WERI-Rb-1 (cell line): ENCODE measurements around the gene CCL25.

Source experiments
- DNase-seq: peaks from one replicate; pipeline ENCODE4 v3.0.0-alpha.2; 2020
- H3K27ac ChIP-seq: fragments of 250-450 bp; sonication (Bioruptor Pico); 2 replicates; pipeline ENCODE4 v1.5.1; 2020; ENCODE audit warnings: mild to moderate bottlenecking, moderate library complexity
- H3K27me3 ChIP-seq: fragments of 250-450 bp; sonication (Bioruptor Pico); 2 replicates; pipeline ENCODE4 v1.5.1; 2021; ENCODE audit warnings: mild to moderate bottlenecking, low read depth, moderate library complexity; ENCODE audit not compliant: insufficient read depth, severe bottlenecking
- H3K36me3 ChIP-seq: fragments of 250-450 bp; sonication (Bioruptor Pico); 2 replicates; pipeline ENCODE4 v1.5.1; 2020; ENCODE audit warnings: mild to moderate bottlenecking, moderate library complexity
- H3K4me3 ChIP-seq: 2 replicates; pipeline ENCODE4 v1.5.1; 2011; ENCODE audit warnings: low read depth, mild to moderate bottlenecking, control low read depth, low read length
- H3K9me3 ChIP-seq: fragments of 250-450 bp; sonication (Bioruptor Pico); 2 replicates; pipeline ENCODE4 v1.5.1; 2021; ENCODE audit warnings: mild to moderate bottlenecking, moderate library complexity; ENCODE audit not compliant: severe bottlenecking
- TF ChIP-seq, protein P1 (sequence below): IDR thresholded peaks from 2 replicates; pipeline ENCODE4 v1.5.1; 2011; ENCODE audit warnings: low read depth, mild to moderate bottlenecking, control low read depth, inconsistent platforms, low read length

The CCL25 gene

DNA sequence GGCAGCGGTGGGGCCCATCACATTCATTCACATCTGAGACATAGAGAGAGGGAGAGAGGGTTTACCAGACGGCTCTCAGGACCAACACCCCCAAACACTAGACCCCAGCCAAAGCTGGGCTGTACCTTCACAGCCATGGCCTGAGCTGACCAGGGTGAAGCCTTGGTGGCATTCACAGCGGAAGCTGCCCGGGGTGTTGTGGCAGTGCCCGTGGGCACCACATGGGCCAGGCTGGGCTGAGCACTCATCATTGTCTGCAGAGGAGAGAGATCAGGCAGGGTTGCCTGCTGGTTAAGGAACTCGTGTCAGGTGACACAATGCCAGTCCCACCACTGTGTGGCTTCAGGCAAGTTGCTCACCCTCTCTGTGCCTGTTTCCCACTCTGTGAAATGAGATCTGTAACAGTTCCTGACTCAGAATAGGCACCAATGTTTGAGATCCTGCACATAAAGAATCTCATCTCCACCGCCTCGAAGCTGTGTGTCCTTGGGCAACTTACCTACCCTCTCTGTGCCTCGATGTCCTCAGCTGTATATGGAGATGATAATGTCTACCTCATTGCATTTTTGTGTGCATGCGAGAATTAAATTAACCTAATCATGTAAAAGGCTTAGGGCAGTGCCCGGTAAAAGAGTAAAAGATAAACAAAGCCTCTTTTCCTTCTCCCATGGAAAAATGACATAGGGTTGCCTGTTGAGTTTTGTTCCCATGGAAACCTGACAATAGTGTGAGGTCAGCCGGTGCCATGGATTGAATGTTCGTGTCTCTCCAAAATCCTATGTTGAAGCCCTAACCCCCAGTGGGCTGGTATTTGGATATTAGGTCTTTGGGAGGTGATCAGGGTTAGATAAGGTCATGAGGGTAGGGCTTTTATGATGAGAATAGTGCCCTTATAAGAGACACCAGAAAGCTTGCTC is 22.9 kb downstream of the CCL25 start:
- Histone ChIP-seq H3K27me3 (no peaks in the 10 kb centered on the region), H3K9me3 (peaks cover 4% of the 10 kb centered on the region), H3K36me3 (peaks cover 9% of the 10 kb centered on the region), H3K4me3 (no peak overlapping the region), H3K27ac (no peak overlapping the region)
- TF ChIP-seq, protein P1, sequence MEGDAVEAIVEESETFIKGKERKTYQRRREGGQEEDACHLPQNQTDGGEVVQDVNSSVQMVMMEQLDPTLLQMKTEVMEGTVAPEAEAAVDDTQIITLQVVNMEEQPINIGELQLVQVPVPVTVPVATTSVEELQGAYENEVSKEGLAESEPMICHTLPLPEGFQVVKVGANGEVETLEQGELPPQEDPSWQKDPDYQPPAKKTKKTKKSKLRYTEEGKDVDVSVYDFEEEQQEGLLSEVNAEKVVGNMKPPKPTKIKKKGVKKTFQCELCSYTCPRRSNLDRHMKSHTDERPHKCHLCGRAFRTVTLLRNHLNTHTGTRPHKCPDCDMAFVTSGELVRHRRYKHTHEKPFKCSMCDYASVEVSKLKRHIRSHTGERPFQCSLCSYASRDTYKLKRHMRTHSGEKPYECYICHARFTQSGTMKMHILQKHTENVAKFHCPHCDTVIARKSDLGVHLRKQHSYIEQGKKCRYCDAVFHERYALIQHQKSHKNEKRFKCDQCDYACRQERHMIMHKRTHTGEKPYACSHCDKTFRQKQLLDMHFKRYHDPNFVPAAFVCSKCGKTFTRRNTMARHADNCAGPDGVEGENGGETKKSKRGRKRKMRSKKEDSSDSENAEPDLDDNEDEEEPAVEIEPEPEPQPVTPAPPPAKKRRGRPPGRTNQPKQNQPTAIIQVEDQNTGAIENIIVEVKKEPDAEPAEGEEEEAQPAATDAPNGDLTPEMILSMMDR: no peak
- no peak for DNase-seq

DNA sequence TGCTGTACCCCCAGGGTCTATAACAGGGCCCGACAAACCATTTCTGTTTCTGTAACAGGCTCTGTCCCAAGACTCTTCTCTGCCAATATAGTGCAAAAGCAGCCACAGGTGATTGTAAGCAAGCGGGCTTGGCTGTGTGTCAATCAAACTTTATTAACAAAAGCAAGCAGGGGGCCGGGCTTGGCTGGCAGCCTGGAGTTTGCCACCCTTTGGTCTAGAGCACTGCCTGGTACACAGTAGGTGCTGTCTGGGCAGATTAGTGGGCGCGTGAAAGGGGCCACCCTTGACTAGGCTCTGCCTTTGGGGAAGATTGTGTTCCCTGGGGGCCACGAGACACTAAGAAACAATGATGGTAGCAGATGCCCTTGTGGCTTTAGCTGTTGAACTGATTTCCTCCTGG is 27.4 kb downstream of the CCL25 start:
- no peaks in the 10 kb centered on the region for H3K27me3 ChIP-seq
- H3K36me3 ChIP-seq: peaks cover 6% of the 10 kb centered on the region
- TF ChIP-seq, protein P1: no peak

DNA sequence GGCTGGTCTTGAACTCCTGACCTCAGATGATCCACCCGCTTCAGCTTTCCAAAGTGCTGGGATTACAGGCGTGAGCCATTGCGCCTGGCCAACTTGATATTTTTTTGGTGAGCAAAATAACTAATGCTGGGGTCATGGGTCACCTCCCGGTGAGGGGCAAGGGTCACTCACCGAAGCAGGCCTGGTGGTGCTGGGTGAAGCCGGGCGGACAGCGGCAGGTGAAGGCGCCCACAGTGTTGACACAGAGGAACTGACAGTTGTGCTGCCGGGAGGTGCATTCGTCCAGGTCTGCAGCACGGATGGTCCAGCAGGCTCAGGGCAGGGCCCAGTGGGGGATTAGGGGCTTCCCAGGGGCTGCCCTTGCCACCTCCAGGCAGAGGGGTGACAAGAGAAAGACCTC is 28.3 kb downstream of the CCL25 start:
- TF ChIP-seq, protein P1: no peak
- H3K36me3 ChIP-seq: no peaks in the 10 kb centered on the region
- H3K27ac ChIP-seq: no peak overlapping the region
- no peak overlapping the region for H3K4me3 ChIP-seq
- H3K27me3 ChIP-seq: no peaks in the 10 kb centered on the region
- no peak for DNase-seq
- H3K9me3 ChIP-seq: no peaks in the 10 kb centered on the region

More for the DNA sequence above, 27.4 kb downstream of the CCL25 start:
- Histone ChIP-seq H3K9me3 (no peaks in the 10 kb centered on the region), H3K4me3 (no peak overlapping the region), H3K27ac (no peak overlapping the region)
- DNase-seq: no peak

DNA sequence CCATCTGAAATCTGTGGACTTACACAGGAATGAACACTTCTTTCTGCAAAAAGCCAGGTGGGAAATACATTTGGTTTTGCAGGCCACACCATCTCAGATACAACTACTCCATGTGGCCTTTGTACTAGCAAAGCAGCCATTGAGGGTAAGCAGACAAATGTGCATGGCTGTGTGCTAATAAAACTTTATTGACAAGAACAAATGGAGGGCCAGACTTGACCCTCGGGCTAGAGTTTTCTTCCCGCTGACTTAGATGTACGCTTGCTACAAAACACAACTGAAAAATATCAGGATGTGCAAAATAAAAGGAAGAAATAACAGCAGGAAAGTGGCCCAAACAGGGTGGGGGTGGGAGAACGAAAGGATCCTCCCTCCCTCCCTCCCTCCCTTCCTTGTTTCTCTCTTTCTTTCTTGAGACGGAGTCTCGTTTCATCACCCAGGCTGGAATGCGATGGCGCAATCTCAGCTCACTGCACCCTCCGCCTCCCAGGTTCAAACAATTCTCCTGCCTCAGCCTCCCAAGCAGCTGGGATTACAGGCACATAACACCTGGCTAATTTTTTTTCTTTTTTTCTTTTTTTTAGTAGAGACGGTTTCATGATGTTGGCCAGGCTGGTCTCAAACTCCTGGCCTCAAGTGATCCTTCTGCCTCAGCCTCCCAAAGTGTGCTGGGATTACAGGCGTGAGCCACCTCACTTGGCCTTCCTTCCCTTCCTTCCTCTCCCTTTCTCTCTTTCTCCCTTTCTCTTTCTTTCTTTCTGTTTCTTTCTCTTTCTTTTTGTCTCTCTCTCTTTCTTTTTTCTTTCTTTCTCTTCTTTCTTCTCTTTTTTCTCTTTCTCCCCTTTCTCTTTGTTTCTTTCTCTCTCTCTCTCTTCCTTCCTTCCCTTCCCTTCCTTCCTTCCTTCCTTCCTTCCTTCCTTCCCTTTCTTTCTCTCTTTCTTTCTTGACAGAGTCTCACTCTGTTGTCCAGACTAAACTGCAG is 29.3 kb downstream of the CCL25 start:
- Histone ChIP-seq H3K36me3 (no peaks in the 10 kb centered on the region; the same call in 1 of the 2 replicates), H3K9me3 (no peaks in the 10 kb centered on the region), H3K4me3 (no peak overlapping the region), H3K27me3 (no peaks in the 10 kb centered on the region), H3K27ac (no peak overlapping the region)
- DNase-seq: no peak
- TF ChIP-seq, protein P1: no peak

DNA sequence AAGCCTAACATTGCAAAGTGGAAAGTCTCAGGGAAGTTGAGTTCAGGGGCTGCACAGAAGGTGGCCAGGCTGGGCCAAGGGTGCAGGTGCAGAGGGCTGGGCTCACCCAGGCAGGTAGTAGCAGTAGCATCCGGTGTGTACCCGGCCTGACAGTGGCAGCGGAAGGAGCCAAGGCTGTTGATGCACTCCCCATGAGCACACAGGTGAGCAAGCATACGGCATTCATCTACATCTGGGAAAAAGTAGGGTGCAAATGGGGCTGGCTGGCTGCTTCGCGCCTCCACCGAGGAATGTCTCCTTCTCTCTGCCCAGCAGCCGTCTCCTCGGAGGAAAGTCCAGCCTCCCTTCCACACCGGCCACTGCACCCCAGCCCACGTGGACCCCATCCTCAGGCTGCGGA is 30.6 kb downstream of the CCL25 start:
- no peaks in the 10 kb centered on the region for H3K27me3 ChIP-seq
- TF ChIP-seq, protein P1: no peak
- no peak for DNase-seq
- H3K27ac ChIP-seq: no peak overlapping the region
- peaks cover 6% of the 10 kb centered on the region for H3K36me3 ChIP-seq
- H3K4me3 ChIP-seq: no peak overlapping the region
- no peaks in the 10 kb centered on the region for H3K9me3 ChIP-seq
